HEK293 (cell line): ENCODE results near the gene LRRK1.

Experiments
- CTCF ChIA-PET: fragments of 350-600 bp; formaldehyde crosslinking; extraction: SDS; loops from one replicate; lab custom pipeline; 2021; ENCODE audit warnings: antibody characterized with exemption; lab: Yijun Ruan, JAX
- POLR2A ChIA-PET: fragments of 300-600 bp; formaldehyde crosslinking; extraction: SDS; loops from one replicate; lab custom pipeline; 2020; ENCODE audit warnings: antibody characterized with exemption, inconsistent platforms; lab: Yijun Ruan, JAX
- H3K27ac ChIP-seq: fragments of 200-500 bp; sonication (Bioruptor generic); 2 replicates; pipeline ENCODE4 v1.5.1; 2014; ENCODE audit warnings: low read depth, low read length, control low read depth, inconsistent platforms; ENCODE audit errors: extremely low read depth
- H3K36me3 ChIP-seq, 2 experiments: fragments of 200-500 bp in 1 of 2; sonication (Bioruptor generic) in 1 of 2; 1 replicate in 1 of 2; 2 replicates in 1 of 2; pipeline ENCODE4 v1.5.1; 2014 to 2017; ENCODE audit warnings: inconsistent platforms in 2 of 2, low read length in 2 of 2; ENCODE audit not compliant: control insufficient read depth in 2 of 2, insufficient read depth in 1 of 2
- H3K4me1 ChIP-seq: fragments of 200-500 bp; sonication (Bioruptor generic); 2 replicates; pipeline ENCODE4 v1.5.1; 2014; ENCODE audit warnings: mild to moderate bottlenecking, low read length, inconsistent platforms; ENCODE audit not compliant: control insufficient read depth, insufficient read depth
- H3K4me3 ChIP-seq: 2 replicates; pipeline ENCODE4 v1.5.1; 2011; ENCODE audit warnings: low read depth, mild to moderate bottlenecking, control low read depth, low read length, moderate library complexity
- H3K9me3 ChIP-seq: fragments of 200-500 bp; sonication (Bioruptor generic); 2 replicates; pipeline ENCODE4 v1.5.1; 2014; ENCODE audit warnings: low read depth, low read length, inconsistent platforms; ENCODE audit not compliant: control insufficient read depth, insufficient read depth
- KLF9 ChIP-seq: fragments of 450-650 bp; formaldehyde crosslinking; IDR thresholded peaks from 2 replicates; pipeline ENCODE4 v1.5.1; 2016; ENCODE audit warnings: missing biosample characterization, missing genetic modification characterization, low read depth
- PRDM1 ChIP-seq: fragments of 450-650 bp; formaldehyde crosslinking; IDR thresholded peaks from 2 replicates; pipeline ENCODE4; 2016; ENCODE audit warnings: missing biosample characterization, missing genetic modification characterization
- RBAK ChIP-seq: fragments of 450-650 bp; formaldehyde crosslinking; IDR thresholded peaks from 2 replicates; pipeline ENCODE4 v1.5.1; 2016; ENCODE audit warnings: missing biosample characterization, missing genetic modification characterization
- ZBTB1 ChIP-seq: fragments of 450-650 bp; formaldehyde crosslinking; IDR thresholded peaks from 2 replicates; pipeline ENCODE4 v1.5.1; 2016; ENCODE audit warnings: missing biosample characterization, missing genetic modification characterization
- ZBTB20 ChIP-seq: fragments of 450-650 bp; formaldehyde crosslinking; IDR thresholded peaks from 2 replicates; pipeline ENCODE4 v1.5.1; 2016; ENCODE audit warnings: missing biosample characterization, missing genetic modification characterization
- ZBTB7A ChIP-seq: fragments of 450-650 bp; formaldehyde crosslinking; IDR thresholded peaks from 2 replicates; pipeline ENCODE4 v1.5.1; 2016; ENCODE audit warnings: low read depth, missing biosample characterization, missing genetic modification characterization
- ZBTB8A ChIP-seq: fragments of 450-650 bp; formaldehyde crosslinking; IDR thresholded peaks from 2 replicates; pipeline ENCODE4 v1.5.1; 2016; ENCODE audit warnings: missing biosample characterization, missing genetic modification characterization
- ZNF138 ChIP-seq: fragments of 450-650 bp; formaldehyde crosslinking; IDR thresholded peaks from 2 replicates; pipeline ENCODE4 v1.5.1; 2016; ENCODE audit warnings: missing biosample characterization, missing genetic modification characterization, borderline replicate concordance
- ZNF140 ChIP-seq: fragments of 450-650 bp; formaldehyde crosslinking; IDR thresholded peaks from 2 replicates; pipeline ENCODE4 v1.5.1; 2016; ENCODE audit warnings: missing biosample characterization, missing genetic modification characterization
- ZNF391 ChIP-seq: fragments of 450-650 bp; formaldehyde crosslinking; IDR thresholded peaks from 2 replicates; pipeline ENCODE4 v1.5.1; 2016; ENCODE audit warnings: low read depth, missing biosample characterization, missing genetic modification characterization, borderline replicate concordance
- ZNF398 ChIP-seq: fragments of 450-650 bp; formaldehyde crosslinking; IDR thresholded peaks from 2 replicates; pipeline ENCODE4 v1.5.1; 2017; ENCODE audit warnings: missing biosample characterization, missing genetic modification characterization
- ZNF518A ChIP-seq: fragments of 450-650 bp; formaldehyde crosslinking; conservative IDR thresholded peaks from 2 replicates; pipeline ENCODE4 v1.5.1; 2016; ENCODE audit warnings: low read depth, missing biosample characterization, missing genetic modification characterization
- ZNF571 ChIP-seq: fragments of 450-650 bp; formaldehyde crosslinking; IDR thresholded peaks from 2 replicates; pipeline ENCODE4 v1.5.0; 2017; ENCODE audit warnings: missing biosample characterization, missing genetic modification characterization
- ZNF621 ChIP-seq: fragments of 450-650 bp; formaldehyde crosslinking; IDR thresholded peaks from 2 replicates; pipeline ENCODE4 v1.5.1; 2017; ENCODE audit warnings: missing biosample characterization, missing genetic modification characterization
- ZNF670 ChIP-seq: fragments of 450-650 bp; formaldehyde crosslinking; IDR thresholded peaks from 2 replicates; pipeline ENCODE4 v1.5.1; 2016; ENCODE audit warnings: missing biosample characterization, missing genetic modification characterization, low read depth
- ZNF677 ChIP-seq: fragments of 450-650 bp; IDR thresholded peaks from 2 replicates; pipeline ENCODE4 v1.5.0; 2018; ENCODE audit warnings: missing biosample characterization, mild to moderate bottlenecking, missing genetic modification characterization, moderate library complexity
- ZNF747 ChIP-seq: fragments of 450-650 bp; formaldehyde crosslinking; IDR thresholded peaks from 2 replicates; pipeline ENCODE4 v1.5.1; 2016; ENCODE audit warnings: missing biosample characterization, missing genetic modification characterization
- ZNF785 ChIP-seq: fragments of 450-650 bp; formaldehyde crosslinking; IDR thresholded peaks from 2 replicates; pipeline ENCODE4 v1.5.1; 2016; ENCODE audit warnings: missing biosample characterization, missing genetic modification characterization
- ZNF830 ChIP-seq: fragments of 450-650 bp; IDR thresholded peaks from 2 replicates; pipeline ENCODE4 v1.5.0; 2018; ENCODE audit warnings: missing biosample characterization, missing genetic modification characterization, low read depth, mild to moderate bottlenecking, moderate library complexity
- ZNF837 ChIP-seq: fragments of 450-650 bp; formaldehyde crosslinking; IDR thresholded peaks from 2 replicates; pipeline ENCODE4 v1.5.1; 2016; ENCODE audit warnings: missing biosample characterization, missing genetic modification characterization
- TF ChIP-seq, protein P1 (sequence below): fragments of 450-650 bp; formaldehyde crosslinking; conservative IDR thresholded peaks from 2 replicates; pipeline ENCODE4 v1.5.1; 2016; ENCODE audit warnings: low read depth, missing biosample characterization, missing genetic modification characterization

The LRRK1 gene

GRCh38 chr15:101008158-101009139 lies 89.3 kb downstream of the LRRK1 start (continued):
- TF ChIP-seq ZNF391 (tag by site-specific recombination), result no peak; the same call in 1 of the 2 replicates
- TF ChIP-seq ZBTB8A, result peak; percentile 96
- TF ChIP-seq ZBTB1 (tag by site-specific recombination), result no peak
- TF ChIP-seq ZNF621 (tag by site-specific recombination), result no peak
- no peak for TF ChIP-seq ZBTB7A (tag by site-specific recombination)
- no peak for TF ChIP-seq ZNF138 (tag by site-specific recombination)

- ChIA-PET CTCF (interaction anchor here (0.7 to 11.1 kb wide), 42 partner anchors 10 to 659 kb away, joined by 3 to 223 read pairs (median 9); partner anchors contain the start of genes ASB7, CHSY1, LINS1 and LRRK1), POLR2A (interaction anchor here (0.9 to 1.7 kb wide), 2 partner anchors 242 to 660 kb away, joined by 3 to 9 read pairs; partner anchors contain the start of gene CHSY1)
- Histone ChIP-seq H3K4me3 (no peak overlapping the region), H3K9me3 (no peaks in the 10 kb centered on the region), H3K27ac (no peak overlapping the region; the same call in 1 of the 2 replicates), H3K36me3 (no peaks in the 10 kb centered on the region), H3K4me1 (peaks cover 5% of the 10 kb centered on the region; the same call in 1 of the 2 replicates)
- TF ChIP-seq ZNF571 (tag by site-specific recombination), result no peak
- TF ChIP-seq ZBTB20, result peak; percentile 85
- TF ChIP-seq ZNF785 (tag by site-specific recombination), result no peak
- TF ChIP-seq ZNF677 (tag by site-specific recombination), result no peak
- 0 out of 2 replicates have a peak, but pooled peaks have one; percentile 28 for TF ChIP-seq PRDM1
- TF ChIP-seq ZNF670 (tag by site-specific recombination), result no peak
- no peak for TF ChIP-seq ZNF398 (tag by site-specific recombination)
Measured at GRCh38 chr15:101009176-101009575, 90.0 kb downstream of the LRRK1 start.

- H3K27ac ChIP-seq, result no peak overlapping the region
- no peak overlapping the region for H3K4me3 ChIP-seq
- ChIA-PET POLR2A (interaction anchor here (1.5 kb wide), 1 partner anchor 408 kb away, joined by 5 read pairs; the partner anchor contains the start of genes ASB7 and LINS1), CTCF (interaction anchor here (1.2 to 11.1 kb wide), 4 partner anchors 10 to 242 kb away, joined by 3 to 223 read pairs (median 112); partner anchors contain the start of genes CHSY1 and LRRK1)
- peaks cover 5% of the 10 kb centered on the region; the same call in 1 of the 2 replicates for H3K4me1 ChIP-seq
- H3K9me3 ChIP-seq, result no peaks in the 10 kb centered on the region
- no peaks in the 10 kb centered on the region for H3K36me3 ChIP-seq
- TF ChIP-seq KLF9 (tag by site-specific recombination) (no peak), ZNF837 (tag by site-specific recombination) (no peak), RBAK (tag by site-specific recombination) (no peak), PRDM1 (no peak), ZNF518A (no peak), ZNF747 (tag by site-specific recombination) (no peak), ZNF140 (tag by site-specific recombination) (no peak), ZNF830 (tag by site-specific recombination) (no peak)
- TF ChIP-seq, protein P1, sequence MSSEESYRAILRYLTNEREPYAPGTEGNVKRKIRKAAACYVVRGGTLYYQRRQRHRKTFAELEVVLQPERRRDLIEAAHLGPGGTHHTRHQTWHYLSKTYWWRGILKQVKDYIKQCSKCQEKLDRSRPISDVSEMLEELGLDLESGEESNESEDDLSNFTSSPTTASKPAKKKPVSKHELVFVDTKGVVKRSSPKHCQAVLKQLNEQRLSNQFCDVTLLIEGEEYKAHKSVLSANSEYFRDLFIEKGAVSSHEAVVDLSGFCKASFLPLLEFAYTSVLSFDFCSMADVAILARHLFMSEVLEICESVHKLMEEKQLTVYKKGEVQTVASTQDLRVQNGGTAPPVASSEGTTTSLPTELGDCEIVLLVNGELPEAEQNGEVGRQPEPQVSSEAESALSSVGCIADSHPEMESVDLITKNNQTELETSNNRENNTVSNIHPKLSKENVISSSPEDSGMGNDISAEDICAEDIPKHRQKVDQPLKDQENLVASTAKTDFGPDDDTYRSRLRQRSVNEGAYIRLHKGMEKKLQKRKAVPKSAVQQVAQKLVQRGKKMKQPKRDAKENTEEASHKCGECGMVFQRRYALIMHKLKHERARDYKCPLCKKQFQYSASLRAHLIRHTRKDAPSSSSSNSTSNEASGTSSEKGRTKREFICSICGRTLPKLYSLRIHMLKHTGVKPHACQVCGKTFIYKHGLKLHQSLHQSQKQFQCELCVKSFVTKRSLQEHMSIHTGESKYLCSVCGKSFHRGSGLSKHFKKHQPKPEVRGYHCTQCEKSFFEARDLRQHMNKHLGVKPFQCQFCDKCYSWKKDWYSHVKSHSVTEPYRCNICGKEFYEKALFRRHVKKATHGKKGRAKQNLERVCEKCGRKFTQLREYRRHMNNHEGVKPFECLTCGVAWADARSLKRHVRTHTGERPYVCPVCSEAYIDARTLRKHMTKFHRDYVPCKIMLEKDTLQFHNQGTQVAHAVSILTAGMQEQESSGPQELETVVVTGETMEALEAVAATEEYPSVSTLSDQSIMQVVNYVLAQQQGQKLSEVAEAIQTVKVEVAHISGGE (tag by site-specific recombination), result no peak
Measured at GRCh38 chr15:101010781-101011180, 91.6 kb downstream of the LRRK1 start.
